ENCODE data around the gene SHC3.

SHC3 gene

DNA sequence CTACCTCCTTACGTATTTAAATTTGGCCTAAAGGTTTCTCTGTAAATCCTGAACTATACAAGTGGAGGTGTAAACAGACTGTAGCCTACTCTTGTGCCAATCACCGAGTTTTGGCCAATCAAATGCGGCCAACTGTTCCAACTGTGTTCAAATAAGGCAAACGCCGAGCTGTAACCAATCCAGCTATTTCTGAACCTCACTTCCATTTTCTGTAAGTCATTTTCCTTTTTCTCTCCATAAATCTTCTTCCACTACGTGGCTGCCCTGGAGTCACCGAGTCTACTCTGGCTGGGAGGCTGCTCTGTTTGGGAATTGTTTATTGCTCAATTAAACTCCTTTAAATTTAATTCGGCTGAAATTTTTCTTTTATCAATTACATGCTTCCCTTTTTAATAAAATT is 129.0 kb downstream of the SHC3 start:
- DNase-seq, result no peak

DNA sequence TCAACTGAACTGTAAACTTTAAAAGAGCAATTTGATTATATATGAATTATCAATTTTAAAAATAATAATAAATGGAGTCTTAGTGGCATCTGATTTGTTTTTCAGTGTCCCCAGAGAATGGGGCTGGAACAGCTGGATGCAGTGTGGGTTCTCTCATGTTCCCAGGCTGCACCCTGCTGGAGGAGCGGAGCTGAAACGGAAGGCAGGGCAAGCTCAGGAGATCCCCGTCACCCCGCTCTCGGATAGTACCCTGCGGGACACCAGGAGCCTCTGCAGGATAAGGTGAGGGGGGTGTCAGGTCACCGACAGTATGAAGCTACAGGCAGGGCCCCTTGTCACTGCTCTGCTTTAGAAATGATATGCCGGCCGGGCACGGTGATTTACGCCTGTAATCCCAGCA is 130.0 kb downstream of the SHC3 start:
- DNase-seq, result no peak

DNA sequence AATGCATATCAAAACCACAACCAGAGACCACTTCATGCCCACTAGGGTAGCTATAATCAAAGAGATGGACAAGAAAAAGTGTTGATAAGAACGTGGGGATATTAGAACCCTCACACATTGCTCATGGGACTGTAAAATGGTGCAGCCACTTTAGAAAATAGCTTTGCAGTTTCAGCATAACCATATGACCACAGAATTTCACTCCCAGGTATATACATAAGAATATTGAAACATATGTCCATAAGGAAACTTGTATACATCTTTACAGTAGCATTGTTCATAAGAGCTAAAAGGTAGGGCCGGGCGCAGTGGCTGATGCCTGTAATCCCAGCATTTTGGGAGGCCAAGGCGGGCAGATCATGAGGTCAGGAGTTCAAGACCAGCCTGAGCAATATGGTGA is 131.0 kb downstream of the SHC3 start:
- no peak for DNase-seq

DNA sequence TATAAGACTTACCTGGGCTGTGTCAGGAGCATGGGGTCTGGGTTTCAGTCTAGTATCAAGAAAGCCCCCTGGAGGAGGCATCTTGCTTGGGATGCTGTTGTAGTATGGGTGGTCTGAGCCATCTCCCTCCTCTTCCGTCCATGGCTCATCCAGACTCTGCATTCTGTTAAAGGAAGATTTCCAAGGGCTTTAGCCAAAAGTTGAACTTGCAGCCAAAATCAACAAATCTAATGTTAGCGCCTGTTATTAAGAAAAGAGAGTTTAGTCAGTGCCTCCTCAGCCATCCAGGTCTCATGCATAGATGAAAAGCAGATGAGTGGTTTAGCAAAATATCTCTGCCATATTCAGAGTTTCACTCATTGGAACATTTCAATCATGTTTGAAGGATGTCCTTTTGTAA is 131.8 kb downstream of the SHC3 start:
- no peak for DNase-seq

DNA sequence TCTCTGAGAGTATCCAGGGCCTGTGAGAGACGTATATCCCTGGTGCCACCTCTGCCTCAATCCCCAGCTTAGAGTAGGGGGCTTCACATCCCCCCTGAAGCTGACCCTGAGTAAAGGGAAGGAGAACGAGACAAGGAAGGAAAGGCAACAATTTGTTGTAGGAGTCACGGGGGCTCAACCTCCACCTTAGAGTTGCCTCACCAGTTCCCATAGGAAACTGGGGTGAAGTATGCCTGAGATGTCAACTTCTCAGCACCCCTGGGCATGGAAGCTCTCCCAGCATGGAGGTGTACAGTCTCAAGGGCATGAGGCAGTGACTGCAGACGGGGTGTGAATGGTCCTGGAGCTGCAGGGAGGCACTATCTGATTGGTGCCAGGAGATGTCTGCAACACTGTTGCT is 133.7 kb downstream of the SHC3 start:
- DNase-seq, result no peak

DNA sequence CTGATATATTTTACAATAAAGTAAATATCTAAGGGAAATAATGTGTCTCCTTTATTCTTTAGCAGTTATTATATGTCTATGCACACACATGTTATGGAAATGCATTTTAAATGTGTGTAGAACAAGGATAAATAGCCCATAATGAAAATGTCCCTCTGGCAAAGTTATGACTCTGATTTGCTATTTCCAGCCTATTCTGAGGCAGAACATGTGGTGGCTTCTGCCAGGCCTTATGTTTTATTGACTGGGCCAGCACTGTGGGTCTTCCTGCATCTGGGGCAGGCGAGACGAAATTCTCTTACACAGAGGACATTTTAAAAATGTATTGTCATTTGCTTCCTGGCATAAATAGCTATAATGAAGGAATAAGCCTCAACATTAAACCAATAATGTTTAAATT is 134.5 kb downstream of the SHC3 start:
- no peak for DNase-seq

DNA sequence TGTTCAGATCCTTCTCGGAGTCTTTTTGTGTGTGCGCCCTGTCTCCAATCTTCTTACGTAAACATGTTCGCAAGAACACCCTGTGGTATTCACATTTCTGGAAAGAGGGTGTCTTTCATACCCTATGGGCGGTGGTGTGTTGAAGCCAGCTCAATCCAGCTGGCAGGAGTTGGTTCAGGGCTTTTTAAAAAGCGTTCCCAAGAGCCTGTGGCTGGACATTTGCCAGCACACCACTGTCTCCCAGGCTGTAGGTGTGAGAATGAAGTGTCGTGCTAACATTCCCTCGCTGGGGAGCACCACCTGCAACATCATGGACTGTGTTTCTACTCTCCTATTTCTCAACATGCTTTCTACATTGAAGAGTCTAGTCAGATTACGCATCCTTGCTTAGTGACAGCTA is 135.6 kb downstream of the SHC3 start:
- DNase-seq, result no peak

DNA sequence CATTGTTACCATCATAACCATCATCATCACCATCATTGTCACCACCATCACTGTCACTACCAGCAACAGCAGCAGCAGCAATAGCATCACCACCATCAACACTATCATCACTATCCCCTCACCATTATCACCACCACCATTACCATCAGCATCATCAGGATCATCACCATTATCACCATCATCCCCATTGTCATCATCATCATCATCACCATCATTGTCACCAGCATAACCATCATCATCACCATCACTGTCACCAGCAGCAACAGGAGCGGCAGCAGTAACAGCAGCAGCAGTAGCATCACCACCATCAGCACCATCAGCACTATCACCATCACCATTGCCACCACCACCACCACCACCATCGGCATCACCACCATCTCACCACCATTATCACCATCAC is 139.0 kb downstream of the SHC3 start:
- DNase-seq, result no peak

DNA sequence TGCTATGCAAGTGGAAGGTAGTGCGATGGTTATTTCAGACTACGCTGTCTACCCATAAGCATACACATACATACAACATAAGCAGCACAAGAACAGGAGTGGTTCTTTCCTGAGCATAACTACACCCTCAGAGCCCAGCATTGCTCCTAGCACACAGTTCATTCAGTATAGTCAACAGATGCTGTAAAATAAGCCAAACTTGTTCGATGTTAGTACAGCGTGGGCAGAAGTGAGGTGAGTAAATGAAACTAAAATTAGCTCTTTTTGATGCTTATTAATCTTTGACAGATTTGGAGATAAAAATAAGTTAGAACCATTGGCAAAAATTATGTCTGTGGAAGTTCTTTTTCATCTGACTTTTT is 139.5 kb downstream of the SHC3 start:
- DNase-seq, result no peak

DNA sequence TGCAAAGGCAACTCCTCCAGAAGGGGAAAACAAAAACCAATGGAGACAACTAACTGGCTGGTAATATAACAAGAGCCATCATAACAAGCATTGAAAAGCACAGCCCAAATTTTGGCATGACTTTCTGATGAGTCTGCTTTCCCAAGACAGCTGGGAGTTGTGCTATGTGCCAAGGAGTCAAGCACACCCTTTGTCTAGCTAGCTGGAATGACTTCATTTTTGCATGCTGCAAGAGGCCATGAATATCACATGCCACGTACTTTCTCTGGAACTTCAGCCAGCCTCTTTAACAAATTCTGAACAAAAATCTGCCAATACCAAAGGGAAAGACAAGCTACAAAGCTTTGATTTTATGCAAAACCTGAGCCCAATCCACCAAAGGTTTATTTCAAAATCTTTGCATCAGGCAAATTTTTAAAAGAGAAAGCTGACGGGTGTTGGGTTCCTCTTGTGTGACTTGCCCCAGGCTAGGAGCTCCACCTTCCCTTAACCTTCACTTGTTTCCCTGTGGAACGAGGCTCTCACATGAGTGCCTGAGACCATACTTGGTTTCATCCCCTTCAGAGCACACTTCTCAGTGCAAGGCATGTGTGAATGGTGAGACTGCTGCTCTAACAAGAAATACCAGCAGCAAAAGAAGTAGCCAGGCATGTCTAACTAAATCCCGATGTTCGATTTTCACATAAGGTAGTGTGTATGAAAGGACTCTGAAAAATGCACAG is 140.1 kb downstream of the SHC3 start:
- no peak for DNase-seq

DNA sequence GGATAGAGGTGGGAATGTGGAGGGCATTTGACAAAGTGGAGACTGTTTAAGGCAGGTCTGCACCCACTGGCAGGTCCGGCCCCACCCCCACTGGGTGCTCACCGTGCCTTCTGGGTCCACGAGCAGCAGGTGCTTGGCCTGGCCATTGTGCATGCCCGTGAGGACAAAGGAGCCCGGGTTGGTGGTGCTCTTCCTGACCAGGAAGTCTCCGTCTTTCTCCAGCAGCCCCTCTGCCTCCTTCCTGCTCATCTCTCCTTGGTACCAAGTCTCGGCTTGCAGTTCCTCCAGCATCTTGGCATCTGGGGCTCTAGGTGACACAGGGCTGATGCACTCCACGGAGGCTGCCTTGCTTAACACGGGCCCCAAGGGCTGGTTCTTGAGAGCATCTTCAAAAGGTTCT is 140.7 kb downstream of the SHC3 start:
- no peak for DNase-seq

DNA sequence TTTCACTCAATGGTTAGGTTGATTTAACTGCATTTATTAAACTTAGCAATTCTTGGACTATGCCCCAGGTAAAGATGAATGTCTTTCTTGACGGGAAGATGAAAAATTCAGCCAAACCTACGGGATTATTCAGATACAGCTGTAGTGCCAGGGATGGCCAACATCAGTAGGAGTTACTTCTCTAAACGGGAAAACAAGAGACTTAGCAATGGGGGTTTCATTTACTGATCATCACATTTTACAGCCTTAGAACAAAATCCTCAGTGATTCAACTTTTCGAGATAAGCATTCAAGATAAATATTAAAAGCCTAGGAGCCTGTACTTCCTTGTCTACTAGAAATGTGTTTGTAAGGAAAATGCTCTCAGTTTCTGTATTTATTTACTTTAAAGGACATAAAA is 141.3 kb downstream of the SHC3 start:
- no peak for DNase-seq

DNA sequence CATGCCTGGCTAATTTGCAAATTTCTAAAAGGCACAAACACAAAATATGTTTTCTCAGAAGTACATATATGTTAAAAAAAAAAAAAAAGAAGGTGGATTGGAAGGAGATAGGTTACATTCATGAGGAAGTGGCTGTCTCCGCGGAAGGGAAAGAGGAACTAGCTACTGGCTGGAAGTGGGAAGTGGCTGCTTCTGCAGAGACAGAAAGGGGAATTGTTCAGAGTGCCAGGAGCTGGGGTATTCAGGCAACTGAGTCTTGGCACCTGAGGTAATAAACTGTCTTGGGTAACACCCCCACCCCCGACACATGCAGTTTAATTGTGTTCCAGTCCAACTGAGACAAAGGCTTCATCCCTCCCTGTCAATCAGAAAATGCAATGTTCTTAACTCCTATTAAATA is 141.7 kb downstream of the SHC3 start:
- no peak for DNase-seq

DNA sequence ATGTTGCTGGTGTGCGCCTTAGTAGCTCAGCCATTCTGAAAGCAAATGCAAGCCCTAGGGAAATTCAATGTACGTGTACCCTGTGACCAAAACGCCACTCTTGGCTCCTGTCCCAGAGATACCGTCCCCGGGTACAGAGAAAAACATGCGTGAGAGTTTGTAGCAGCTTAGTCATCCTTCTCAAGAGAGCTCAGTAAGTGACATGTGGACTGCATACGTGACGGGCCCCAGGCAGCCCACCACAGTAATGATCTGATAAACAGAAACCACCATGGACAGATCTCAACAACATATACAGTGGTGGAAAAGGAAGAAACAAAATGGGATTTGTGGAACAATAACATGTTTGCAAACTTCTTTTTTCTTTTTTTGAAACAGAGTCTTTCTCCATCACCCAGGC is 142.2 kb downstream of the SHC3 start:
- DNase-seq, result no peak

DNA sequence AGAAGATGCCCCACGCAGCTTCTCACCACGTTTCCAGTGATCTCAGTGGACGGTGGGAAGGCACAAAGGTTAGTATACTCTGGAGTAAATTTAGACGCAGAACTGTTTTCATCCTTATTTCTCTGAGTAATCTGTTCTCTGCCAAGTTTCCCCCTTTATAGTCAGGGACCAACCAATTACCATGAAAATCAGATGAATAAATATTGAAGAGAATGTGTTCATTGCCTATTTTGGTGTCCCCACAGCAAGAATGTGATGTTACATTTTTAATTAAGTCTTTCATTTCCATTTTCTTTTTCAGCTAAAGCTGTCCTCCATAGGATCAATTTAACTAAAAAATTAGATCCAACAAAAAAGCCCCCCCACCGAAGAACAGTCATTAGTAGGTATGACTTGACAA is 146.0 kb downstream of the SHC3 start:
- no peak for DNase-seq

DNA sequence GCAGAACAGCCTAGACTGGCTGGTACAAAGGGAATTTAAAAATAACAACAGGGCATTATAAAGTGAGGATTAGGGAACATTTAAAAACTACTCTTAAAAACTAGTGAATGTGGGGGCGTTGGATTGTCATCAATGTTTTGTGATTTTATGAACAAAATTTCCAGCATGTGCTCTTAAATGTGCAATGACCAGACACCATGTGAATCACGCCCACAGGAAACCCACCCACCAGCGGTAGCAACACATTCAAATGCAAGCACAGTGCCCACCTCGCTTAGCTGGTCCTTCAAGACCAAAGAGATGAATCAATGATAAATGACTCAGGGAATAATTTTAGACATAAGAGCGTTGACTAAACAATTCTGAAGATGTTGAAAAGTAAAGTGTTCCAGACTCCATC is 146.4 kb downstream of the SHC3 start:
- DNase-seq, result no peak

DNA sequence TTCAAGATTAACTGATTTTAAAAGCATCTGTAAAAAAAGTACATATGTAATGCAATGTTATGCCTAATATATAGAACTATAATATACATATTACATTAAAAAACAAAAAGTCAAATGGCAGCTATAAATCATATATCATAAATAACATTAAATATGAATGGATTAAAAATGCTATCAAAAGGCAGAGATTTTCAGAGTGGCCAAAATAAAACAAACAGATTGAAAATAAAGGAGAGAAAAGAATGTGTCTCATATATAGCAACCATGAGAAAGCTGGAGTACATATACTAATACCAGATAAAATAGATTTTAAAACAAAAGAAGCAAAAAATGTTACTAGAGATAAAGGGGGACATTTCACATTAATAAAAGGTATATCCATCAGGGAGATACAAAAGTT is 148.8 kb downstream of the SHC3 start:
- DNase-seq, result no peak

DNA sequence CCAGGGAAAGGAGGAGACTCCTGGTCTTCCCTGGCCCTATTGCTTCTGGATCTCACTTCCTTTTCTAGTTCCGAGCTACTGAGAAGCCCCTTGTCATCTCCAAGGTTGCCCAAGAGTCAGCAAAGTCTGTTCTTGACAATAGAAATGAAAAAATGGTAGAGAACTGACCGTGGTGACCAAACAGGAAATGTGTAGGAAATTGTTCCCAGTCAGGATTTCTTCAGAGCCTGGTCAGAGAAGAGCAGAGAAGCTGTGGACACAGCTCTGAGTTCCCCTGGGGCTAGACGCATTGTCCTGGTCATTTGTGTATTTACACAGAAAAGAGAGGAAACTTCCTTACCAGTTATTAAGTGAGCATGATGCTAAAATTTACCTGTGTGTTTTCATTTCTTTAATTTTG is 151.7 kb downstream of the SHC3 start:
- DNase-seq, result no peak

DNA sequence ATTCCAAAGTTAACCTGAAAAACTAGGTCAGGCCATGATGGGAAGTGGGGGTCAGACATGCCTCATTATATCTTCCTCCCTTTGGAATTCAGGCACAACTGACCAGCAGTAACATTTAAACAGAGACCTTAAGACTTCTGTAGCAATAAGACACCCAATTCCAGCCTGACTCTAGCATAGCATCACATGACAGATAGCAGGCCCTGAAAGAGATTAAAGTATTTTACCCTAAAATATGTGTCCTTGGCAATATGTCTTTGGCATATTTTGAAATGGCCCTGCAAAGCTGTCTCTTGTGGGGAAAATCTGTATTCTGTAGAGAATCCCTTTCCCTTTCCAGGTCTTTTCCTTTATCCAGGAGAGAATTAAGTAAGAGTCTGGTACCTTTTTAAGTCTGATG is 153.1 kb downstream of the SHC3 start:
- no peak for DNase-seq

DNA sequence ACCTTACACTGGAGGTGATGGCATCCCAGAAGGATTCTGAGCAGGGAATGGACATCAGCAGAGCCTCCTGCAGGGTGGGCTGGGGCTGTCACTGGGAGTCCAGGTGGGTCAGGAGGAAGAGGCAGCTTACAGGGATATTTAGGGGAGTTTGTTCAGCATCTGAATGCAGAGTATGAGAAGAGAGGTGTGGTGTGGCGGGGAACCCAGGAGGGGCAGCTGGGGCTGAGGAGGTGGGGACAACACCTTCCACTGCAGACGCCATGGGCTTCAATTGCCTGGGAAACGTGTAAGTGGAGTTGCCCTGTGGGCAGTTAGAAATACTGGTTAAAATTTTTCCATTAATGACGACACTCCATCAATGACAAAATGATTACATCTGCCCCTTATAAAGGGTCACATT is 153.9 kb downstream of the SHC3 start:
- DNase-seq, result no peak

DNA sequence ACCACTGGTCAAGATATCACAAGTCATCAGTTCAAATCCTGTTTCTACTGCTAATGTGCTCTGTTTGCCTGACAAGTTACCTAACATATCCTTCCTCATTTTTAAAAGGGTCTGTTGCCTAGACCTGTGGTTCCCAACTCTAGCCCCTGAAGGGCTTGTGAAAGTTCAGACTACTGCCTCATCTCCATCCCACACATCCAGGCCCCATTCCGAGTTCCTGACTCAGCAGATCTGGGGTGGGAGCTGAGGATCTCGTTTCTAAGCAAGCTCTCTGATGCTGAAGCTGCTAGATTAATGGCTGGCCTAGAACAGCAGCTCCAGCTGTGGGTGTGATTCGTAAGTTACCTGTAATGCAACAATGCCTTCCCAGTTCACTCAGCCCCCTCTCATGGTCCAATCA is 154.9 kb downstream of the SHC3 start:
- no peak for DNase-seq

DNA sequence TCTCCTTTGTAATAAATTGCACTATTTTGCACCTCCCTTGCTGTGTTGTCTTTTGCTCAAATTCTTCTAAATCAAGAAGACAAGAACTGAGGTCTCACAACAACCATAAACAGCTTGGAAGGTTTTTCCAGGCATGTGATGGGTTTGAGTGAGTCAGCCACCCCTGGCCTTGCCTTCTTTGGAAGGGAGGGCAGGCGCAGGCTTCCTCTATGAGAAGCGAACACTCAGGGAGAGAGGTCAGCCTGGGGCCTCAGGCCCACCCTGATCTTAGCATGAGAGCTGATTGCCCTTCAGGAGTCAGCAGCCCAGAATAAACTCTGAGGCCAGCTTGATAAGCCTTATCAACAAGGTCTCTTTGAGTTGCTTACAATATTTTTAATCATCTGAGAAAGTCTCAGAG is 155.7 kb downstream of the SHC3 start:
- DNase-seq, result no peak

DNA sequence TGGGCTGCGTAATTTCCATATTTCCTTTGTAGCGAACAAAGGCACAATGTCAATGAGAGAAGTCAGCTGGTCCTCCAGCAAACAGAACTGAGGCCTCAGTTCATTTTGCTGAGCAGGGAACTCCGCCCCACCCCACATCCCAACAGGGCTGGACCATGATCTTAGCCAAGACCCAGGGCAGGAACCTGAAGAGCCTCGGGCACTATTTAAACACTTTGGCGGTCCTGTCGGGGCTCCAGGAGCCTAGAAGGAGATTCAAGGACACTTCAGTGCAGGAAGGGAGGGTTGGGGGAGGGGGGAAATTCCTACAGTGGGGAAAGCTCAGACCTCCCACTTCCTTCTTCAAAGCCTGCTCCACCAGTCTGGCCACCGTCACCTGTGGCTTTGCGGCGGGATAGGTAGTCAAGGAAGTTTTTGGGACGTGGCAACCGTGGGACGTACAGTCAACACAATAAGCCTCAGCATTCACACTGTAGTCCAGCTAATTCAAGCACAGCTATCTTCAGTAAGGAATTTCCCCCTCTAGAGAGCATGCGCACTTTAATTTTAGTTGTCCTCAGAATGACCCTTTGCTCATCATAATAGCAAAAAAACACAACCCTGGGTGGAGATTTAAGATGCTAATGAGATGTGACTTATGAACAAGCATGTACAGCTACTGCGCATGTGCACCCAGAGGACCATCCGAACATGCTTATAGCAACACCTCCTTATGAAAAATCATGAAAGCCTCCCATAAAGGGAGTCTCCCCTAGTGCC is 156.4 kb downstream of the SHC3 start:
- DNase-seq, result no peak

DNA sequence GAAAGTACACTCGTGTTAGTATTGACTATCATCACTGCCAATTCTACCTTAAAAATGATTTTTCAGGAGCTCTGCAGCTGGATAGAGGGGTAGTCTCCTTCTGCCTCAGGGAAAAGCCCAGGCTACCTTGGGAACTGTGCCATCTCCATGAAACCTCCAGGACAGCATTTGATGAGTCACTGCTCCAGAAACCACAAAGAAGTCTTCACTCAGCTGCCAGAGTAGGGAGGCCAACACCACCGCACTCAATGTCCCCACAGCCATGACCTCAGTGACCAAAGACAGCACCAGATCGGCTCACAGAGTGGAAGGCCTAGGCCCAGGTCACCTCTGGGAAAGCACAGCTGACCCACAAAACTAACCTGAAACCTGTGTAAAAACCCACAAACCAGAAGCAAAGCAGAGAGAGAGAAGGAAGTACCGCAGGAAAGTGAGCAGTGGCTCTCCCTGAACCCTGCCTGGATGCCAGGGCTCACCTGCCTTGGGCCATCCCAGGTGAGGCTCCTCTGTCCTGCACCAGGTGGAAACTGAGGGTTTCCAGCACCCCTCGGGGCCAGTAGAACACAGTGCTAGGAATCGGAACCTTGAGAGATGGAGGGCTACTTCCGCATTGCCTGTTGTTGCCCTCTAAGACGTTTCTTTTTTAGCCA is 157.3 kb downstream of the SHC3 start:
- no peak for DNase-seq

Measured in T-helper 1 cell (primary cell).